Transverse colon (tissue), 4 donors: Measurements from ENCODE around the gene PHLDB2. TPM values are rescaled to one million over a fixed set of nuclear protein-coding genes. Genes with fewer than 3 reads are reported as not detected.

Experiments used
- DNase-seq: peaks from one replicate; pipeline ENCODE4 v3.0.0-alpha.2; 2019
- H3K27ac ChIP-seq, 4 donors: fragments of 200-600 bp; sonication (generic); 2 replicates each; pipeline ENCODE4 v1.5.1; 2016 to 2018; ENCODE audit warnings: inconsistent platforms in 4 of 4
- H3K27me3 ChIP-seq: fragments of 200-600 bp; sonication (generic); 2 replicates; pipeline ENCODE4 v1.5.1; 2017; ENCODE audit warnings: inconsistent platforms
- H3K36me3 ChIP-seq, 4 donors: fragments of 200-600 bp; sonication (generic); 2 replicates each; pipeline ENCODE4 v1.5.1; 2017 to 2019; ENCODE audit warnings: inconsistent platforms in 4 of 4
- H3K4me1 ChIP-seq, 4 donors: fragments of 200-600 bp; sonication (generic); 2 replicates each; pipeline ENCODE4 v1.5.1; 2017 to 2020; ENCODE audit warnings: inconsistent platforms in 4 of 4
- H3K4me3 ChIP-seq, 4 donors: fragments of 200-600 bp; sonication (generic); 1 replicate in 1 of 4; 2 replicates in 3 of 4; pipeline versions ENCODE4 v1.5.1 to v1.6.1; 2017 to 2019; ENCODE audit warnings: inconsistent platforms in 4 of 4
- H3K9me3 ChIP-seq, 2 donors: fragments of 200-600 bp; sonication (generic); 2 replicates each; pipeline ENCODE4 v1.5.1; 2017 to 2019; ENCODE audit warnings: inconsistent platforms in 2 of 2
- EP300 ChIP-seq: sonication (generic); formaldehyde crosslinking; IDR thresholded peaks from one replicate; pipeline ENCODE4 v1.6.1; 2017; ENCODE audit warnings: antibody characterized with exemption, low read depth
- POLR2A ChIP-seq: fragments of 450-650 bp; IDR thresholded peaks from one replicate; pipeline ENCODE4 v1.6.1; 2016; ENCODE audit warnings: antibody characterized with exemption, mild to moderate bottlenecking, moderate library complexity
- POLR2AphosphoS5 ChIP-seq, 3 donors: sonication (generic); formaldehyde crosslinking; IDR thresholded peaks; one replicate each; pipeline ENCODE4 v1.6.1; 2016; ENCODE audit warnings: antibody characterized with exemption in 3 of 3
- WGBS, 2 donors: methylation state at CpG; one replicate each; pipeline ENCODE4 v1.1.5; 2018; ENCODE audit warnings: low coverage in 1 of 2; 5-methylcytosine and 5-hydroxymethylcytosine counted together
- in situ Hi-C, 4 donors: fragments of 200-750 bp; cut with MboI; loops; one replicate each; pipeline versions ENCODE4 v1.15.0 to v1.15.1; 2017; ENCODE audit warnings: low sequenced_read_pairs in 3 of 4, low pct_ligation_motif_present in 1 of 4, low pct_unique_long_range_greater_than_20kb in 1 of 4
- intact Hi-C: fragments of 100-400 bp; cut with DNase I; formaldehyde crosslinking; loops from one replicate; pipeline ENCODE4 v1.15.1; 2023; ENCODE audit warnings: low total_unique reads
- total RNA-seq, 4 donors: library from RNA; depleted of rRNA; stranded (reverse); fragments of >200 nt; gene quantifications; one replicate each; pipeline ENCODE4 v1.1.0, GENCODE V29; 2016
- TF ChIP-seq, protein P1 (sequence below), 5 experiments: fragments of 200-600 bp in 3 of 5; fragments of 450-650 bp in 2 of 5; sonication (generic) in 3 of 5; IDR thresholded peaks; 1 replicate in 2 of 5; 2 replicates in 3 of 5; pipeline ENCODE4 v1.5.1; 2016 to 2017; ENCODE audit warnings: antibody characterized with exemption in 5 of 5, inconsistent platforms in 3 of 5, mild to moderate bottlenecking in 2 of 5, moderate library complexity in 1 of 5

Gene PHLDB2
- total RNA-seq, 4 donors from 2014 or later: 20.3 to 43.8 (median 24.5) TPM

DNA sequence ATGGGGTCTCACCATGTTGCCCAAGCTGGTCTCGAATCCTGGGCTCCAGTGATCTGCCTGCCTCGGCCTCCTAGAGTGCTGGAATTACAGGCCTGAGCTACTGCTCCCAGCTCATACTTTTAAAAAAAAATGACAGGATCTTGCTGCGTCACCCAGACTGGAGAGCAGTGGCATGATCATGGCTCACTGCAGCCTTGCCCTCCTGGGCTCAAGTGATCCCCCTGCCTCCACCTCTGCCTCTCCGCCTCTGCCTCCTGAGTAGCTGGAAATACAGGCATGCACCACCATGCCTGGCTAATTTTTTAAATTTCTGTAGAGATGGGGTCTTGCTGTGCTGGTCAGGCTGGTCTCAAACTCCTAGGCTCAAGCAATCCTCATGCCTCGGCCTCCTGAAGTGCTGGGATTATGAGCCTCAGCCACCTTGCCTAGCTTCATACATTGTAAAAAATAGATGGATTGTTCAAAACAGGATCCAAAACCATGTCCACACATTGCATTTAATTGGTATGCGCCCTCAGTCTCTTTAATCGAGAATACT is 8.9 kb downstream of the PHLDB2 start:
- in situ Hi-C loops: loop anchor here in 1 of 4 donors (10.0 kb wide), 1 partner anchor 143 kb away; no protein-coding TSS in a partner anchor
- Histone ChIP-seq H3K4me3 (no peak overlapping the region), H3K27ac (peak overlapping the region in 3 of 4 donors; percentile 3 to 65 (median 61)), H3K4me1 (peaks cover 0 to 54% (median 11%) of the 10 kb centered on the region in 4 donors), H3K36me3 (no peaks in the 10 kb centered on the region), H3K9me3 (no peaks in the 10 kb centered on the region), H3K27me3 (no peaks in the 10 kb centered on the region)
- no peak for DNase-seq
- intact Hi-C loops: no loop called here
- TF ChIP-seq EP300: no peak
- TF ChIP-seq POLR2AphosphoS5 (IDR thresholded peaks at IDR 0.05): no peak
- TF ChIP-seq POLR2A: no peak
- TF ChIP-seq, protein P1, sequence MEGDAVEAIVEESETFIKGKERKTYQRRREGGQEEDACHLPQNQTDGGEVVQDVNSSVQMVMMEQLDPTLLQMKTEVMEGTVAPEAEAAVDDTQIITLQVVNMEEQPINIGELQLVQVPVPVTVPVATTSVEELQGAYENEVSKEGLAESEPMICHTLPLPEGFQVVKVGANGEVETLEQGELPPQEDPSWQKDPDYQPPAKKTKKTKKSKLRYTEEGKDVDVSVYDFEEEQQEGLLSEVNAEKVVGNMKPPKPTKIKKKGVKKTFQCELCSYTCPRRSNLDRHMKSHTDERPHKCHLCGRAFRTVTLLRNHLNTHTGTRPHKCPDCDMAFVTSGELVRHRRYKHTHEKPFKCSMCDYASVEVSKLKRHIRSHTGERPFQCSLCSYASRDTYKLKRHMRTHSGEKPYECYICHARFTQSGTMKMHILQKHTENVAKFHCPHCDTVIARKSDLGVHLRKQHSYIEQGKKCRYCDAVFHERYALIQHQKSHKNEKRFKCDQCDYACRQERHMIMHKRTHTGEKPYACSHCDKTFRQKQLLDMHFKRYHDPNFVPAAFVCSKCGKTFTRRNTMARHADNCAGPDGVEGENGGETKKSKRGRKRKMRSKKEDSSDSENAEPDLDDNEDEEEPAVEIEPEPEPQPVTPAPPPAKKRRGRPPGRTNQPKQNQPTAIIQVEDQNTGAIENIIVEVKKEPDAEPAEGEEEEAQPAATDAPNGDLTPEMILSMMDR (IDR thresholded peaks at IDR 0.05): no peak
- WGBS, 2 donors: 84 to 98% methylated on average over 3 to 7 of the region's 7 CpGs

DNA sequence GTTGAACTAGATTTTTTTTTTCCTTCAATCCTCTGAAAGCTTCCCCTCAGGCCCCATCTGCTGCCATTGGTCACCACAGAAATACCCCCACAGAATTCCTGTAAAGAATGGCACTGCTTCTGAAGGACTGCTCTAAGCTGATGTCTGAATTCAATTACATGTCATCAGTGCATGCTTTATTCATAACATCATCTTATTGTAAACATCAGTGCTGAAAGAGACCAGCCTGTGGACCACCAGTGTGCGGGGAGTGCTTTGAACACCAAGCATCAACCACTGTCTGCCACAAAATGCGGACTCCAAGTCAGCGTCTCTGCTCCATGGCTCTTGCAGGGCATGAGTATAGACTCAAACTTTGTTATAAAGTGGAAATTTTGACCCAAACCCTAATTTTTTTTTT is 11.6 kb downstream of the PHLDB2 start:
- in situ Hi-C loops (no loop called here), intact Hi-C loops (no loop called here)
- no peak for DNase-seq
- Histone ChIP-seq H3K36me3 (no peaks in the 10 kb centered on the region), H3K27me3 (no peaks in the 10 kb centered on the region), H3K4me1 (peaks cover 7 to 44% (median 12%) of the 10 kb centered on the region in 4 donors), H3K27ac (no peak overlapping the region), H3K9me3 (no peaks in the 10 kb centered on the region), H3K4me3 (no peak overlapping the region)
- WGBS, 2 donors: 87 to 100% methylated on average over 3 of the region's 3 CpGs
- no peak for TF ChIP-seq EP300
- no peak for TF ChIP-seq POLR2AphosphoS5 (IDR thresholded peaks at IDR 0.05)
- TF ChIP-seq POLR2A: no peak
- TF ChIP-seq, protein P1 (IDR thresholded peaks at IDR 0.05): no peak

- no peaks in the 10 kb centered on the region for H3K36me3 ChIP-seq
- no peak overlapping the region for H3K27ac ChIP-seq
- 81 to 86% methylated on average over 4 to 6 of the region's 6 CpGs for WGBS, 2 donors
- in situ Hi-C loops (no loop called here), intact Hi-C loops (no loop called here)
- DNase-seq: no peak
- peaks cover 7 to 44% (median 11%) of the 10 kb centered on the region in 4 donors for H3K4me1 ChIP-seq
- H3K4me3 ChIP-seq: no peak overlapping the region
- TF ChIP-seq, protein P1 (IDR thresholded peaks at IDR 0.05): no peak
- no peak for TF ChIP-seq EP300
- no peak for TF ChIP-seq POLR2A
- TF ChIP-seq POLR2AphosphoS5 (IDR thresholded peaks at IDR 0.05): no peak
- H3K9me3 ChIP-seq: no peaks in the 10 kb centered on the region
- H3K27me3 ChIP-seq: no peaks in the 10 kb centered on the region
Measured at GRCh38 chr3:111871809-111872623, 13.0 kb downstream of the PHLDB2 start.

GRCh38 chr3:111872979-111873378 is 13.9 kb downstream of the PHLDB2 start:
- H3K9me3 ChIP-seq: no peaks in the 10 kb centered on the region
- in situ Hi-C loops: no loop called here
- H3K27me3 ChIP-seq: no peaks in the 10 kb centered on the region
- DNase-seq: no peak
- H3K27ac ChIP-seq: no peak overlapping the region
- intact Hi-C loops: no loop called here
- no peaks in the 10 kb centered on the region for H3K36me3 ChIP-seq
- TF ChIP-seq POLR2A (no peak), POLR2AphosphoS5 (IDR thresholded peaks at IDR 0.05) (no peak), EP300 (no peak)
- TF ChIP-seq, protein P1 (IDR thresholded peaks at IDR 0.05): no peak
- 75 to 87% methylated on average over 2 of the region's 2 CpGs for WGBS, 2 donors
- H3K4me1 ChIP-seq: peaks cover 7 to 39% (median 11%) of the 10 kb centered on the region in 4 donors
- no peak overlapping the region for H3K4me3 ChIP-seq
